HG02885 (cell line): Measurements from ENCODE around the gene PER2.

Source experiments
- ATAC-seq: cut with Tn5 transposase; IDR thresholded peaks from one replicate; pipeline ENCODE4 v1.9.1; 2021; ENCODE audit warnings: mild to moderate bottlenecking; ENCODE audit not compliant: unreplicated experiment, poor library complexity

The PER2 gene

GRCh38 chr2:238252766-238253630 is 35.4 kb downstream of the PER2 start:
- no peak for ATAC-seq

DNA sequence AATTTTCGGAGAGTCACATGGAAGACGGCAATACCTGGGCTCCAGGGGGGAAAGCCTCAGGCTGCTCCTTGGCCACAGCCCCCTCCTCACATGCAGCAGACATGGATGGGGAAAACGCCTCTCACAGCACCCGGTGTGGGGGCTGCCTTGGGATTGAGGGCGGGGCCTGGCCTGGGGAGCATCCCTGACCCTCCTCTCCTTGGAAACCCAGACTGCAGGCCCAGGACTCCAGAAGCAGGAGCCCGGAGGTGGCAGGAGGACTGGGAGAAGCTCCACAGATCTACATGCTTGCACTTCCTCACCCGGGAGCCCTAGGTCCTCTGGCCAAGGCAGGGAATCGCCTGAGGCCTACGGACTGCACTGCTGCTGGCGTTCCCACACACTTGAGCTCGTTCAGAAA is 36.4 kb downstream of the PER2 start:
- ATAC-seq, result no peak

DNA sequence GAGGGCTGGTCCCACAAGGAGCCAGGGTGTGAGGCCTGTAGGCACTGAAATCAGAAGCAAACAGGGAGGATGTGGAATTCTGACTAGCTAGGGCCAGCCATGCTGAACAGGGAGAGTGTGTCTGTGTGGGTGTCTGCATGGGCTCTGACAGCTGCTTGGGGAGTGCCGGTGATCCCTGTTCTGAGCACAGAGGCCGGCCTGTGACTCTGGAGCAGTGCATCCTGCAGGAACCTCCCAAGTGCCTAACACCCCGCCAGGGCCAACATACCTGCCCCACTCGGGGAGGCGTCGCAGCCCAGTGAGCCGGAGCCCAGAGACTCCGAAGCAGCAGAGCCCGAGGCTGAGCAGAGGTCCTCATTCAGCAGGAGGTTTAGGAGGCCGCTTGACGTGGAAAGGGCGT is 37.1 kb downstream of the PER2 start:
- ATAC-seq, result no peak

- ATAC-seq, result no peak
Observed at GRCh38 chr2:238250896-238251295, 37.5 kb downstream of the PER2 start.

- ATAC-seq, result no peak
Observed at GRCh38 chr2:238247841-238248453, 40.5 kb downstream of the PER2 start.

- ATAC-seq, result no peak
Observed at GRCh38 chr2:238247002-238247822, 41.2 kb downstream of the PER2 start.

- ATAC-seq, result no peak
Observed at GRCh38 chr2:238244151-238244550, 44.3 kb downstream of the PER2 start.

DNA sequence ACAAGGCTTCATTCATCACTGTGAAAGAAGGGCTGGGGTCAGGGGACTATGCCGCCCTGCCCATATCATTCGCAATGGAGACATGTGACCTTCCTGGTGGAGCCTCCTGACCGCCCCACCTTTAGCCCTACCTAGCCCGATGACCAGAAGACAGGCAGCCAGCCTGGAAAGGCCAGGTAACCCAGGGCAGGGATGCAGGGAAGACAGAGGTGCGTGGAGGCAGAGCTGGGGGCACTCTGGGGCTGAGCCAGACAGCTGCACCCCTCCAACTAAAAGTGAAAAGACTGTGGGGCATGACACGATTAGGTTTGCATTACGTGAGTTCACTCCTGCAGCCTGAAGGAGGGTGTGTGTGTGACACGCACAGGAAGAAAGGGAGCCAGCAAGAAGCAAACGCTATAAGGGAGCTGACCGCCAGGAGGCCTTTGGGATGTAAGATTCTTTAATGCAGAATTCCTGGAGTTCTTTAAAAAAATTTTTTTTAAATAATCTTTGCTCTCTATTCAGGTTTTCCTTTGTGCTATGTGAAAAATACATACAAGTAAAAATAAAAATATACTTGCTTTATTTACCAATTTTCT is 44.8 kb downstream of the PER2 start:
- no peak for ATAC-seq

DNA sequence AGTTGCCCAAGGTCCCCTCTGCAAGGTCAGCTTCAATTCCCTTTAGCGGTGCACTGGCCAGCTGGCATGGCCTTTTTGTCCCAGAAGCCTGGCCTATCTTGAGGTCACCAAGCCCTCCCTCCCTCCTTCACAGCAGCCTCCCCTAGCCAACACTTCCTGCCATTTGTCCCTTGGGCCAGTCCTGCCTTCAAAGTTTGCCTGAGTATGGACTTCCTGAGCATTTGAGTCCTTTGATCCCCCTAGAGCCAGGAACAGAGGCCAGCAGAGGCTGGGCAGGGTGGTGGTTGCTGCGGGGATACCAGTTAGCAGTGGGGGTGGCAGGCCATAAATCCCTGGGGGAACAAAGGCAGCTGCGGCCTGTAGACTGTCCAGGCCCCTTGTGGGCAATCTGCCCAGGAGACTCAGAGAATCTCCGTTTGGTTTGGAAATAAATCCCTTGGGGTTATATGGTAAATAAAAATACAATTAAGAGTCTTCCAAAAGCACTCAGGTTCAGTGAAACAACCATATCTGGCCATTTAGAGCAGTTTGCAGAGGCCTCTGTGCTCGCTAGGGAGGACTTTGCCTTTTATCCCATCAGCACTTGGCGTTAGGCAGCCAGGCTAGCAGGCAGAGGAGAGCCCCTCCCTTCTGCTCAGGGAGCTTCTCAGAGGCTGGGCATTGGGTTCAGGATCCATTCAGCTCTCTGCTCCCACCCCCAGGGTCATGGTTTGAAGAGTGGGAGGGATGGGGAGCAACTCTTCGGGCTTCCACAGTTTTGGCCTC is 45.5 kb downstream of the PER2 start:
- no peak for ATAC-seq

DNA sequence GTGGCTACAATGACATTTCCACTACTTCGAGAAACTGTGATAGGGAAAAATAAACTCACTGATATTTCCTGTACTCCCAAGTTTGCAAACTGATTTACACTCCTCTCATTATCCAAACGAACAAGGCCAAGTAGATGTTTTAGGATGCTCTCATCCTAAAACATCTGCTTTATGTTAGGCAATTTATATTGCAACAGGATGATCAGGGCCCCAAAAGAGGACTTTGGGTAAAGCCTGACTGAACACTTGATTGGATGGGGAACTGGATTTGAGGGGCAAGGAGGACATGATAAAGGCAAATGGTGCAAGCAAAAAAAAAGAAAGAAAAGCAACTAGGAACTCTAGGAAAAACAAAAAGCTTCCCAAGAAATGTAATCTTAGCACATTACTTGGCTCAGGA is 46.4 kb downstream of the PER2 start:
- no peak for ATAC-seq

GRCh38 chr2:238240757-238241711 is 47.4 kb downstream of the PER2 start:
- no peak for ATAC-seq

GRCh38 chr2:238239863-238240756 is 48.3 kb downstream of the PER2 start, which contains the start of gene HES6:
HES6 (minus strand) TSS chr2:238240038; CDS start chr2:238239905, 133 bp downstream.
- peak; percentile 83 for ATAC-seq

- peak; percentile 2 for ATAC-seq
Observed at GRCh38 chr2:238239543-238239862, 48.9 kb downstream of the PER2 start.

- ATAC-seq, result no peak
Observed at GRCh38 chr2:238238766-238239542, 49.5 kb downstream of the PER2 start.

DNA sequence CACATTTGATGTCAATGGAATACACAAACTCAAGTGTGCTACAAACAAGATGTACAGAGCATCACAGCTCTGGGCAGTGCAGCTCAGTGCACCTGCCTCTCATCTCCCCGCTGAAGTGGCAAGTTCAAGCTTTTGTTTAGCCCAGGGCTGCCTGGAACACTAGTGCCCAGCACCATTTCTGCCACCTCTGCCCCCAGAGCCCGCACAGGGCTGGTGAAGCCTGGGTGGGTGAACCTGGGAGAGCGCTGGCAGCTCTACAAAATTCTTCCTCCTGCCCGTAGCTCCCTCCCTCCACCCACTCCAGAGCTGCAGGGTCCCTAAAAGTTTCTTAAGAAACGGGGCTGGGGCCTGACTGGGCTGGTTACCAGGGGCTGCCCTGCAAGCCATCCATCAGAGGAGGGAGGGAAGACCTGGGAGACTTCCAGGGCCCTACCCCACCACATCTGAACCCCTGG is 50.1 kb downstream of the PER2 start:
- ATAC-seq, result no peak

DNA sequence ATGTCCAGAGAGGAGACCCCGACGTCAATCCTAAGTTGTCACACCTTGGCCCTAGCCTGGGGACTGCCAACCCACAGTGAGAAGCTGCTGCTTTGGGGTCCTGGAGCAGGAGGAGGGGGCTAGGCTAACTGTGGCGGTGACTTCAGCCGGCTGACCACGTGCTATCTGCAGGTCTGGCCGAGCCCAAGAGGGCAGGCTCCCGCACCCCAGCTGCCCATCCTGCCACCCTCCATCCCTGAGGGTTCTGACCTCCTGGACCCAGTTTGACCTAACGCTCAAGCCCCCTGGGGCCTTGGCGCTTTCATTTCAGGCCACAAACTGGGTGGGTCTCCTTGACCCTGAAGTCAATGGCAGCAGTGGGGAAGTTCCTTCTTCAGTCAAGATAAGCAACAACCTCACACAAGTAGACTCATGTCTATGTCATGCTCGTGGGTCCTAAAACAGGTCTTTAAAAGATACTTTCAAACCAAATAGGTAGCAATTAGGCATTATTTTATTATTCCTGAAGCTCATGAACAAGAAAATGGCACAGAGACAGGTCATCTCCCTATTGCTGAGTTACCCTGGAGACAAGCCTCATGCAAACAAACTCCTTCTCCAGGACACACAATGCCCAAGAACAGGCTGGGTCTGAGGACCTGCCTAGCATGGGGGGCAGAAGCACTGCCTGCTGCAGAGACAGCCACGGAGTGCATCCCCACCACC is 50.8 kb downstream of the PER2 start:
- no peak for ATAC-seq
